ENCODE results near the gene CMSS1. TPM values are rescaled to one million over a fixed set of nuclear protein-coding genes. Genes with fewer than 3 reads are reported as not detected.
A peak's percentile ranks its signal among the peaks of the same experiment; 100 is the strongest.

Gene CMSS1
- total and polyA plus RNA-seq, 2 of the 13 experiments (the other 11 are each of a cell fraction or from before 2014, with no cell fraction given), result 6.4 to 48.7 TPM

- peak; percentile 15 for ATAC-seq
- TF ChIP-seq ZNF75D (CRISPR knock-in tag; IDR thresholded peaks at IDR 0.05; ENCODE audit: borderline replicate concordance) (no peak), GFI1 (CRISPR knock-in tag; IDR thresholded peaks at IDR 0.05; ENCODE audit: borderline replicate concordance) (0 out of 2 replicates have a peak, but pooled peaks have one; percentile 31), ZSCAN21 (CRISPR knock-in tag; IDR thresholded peaks at IDR 0.05; ENCODE audit: borderline replicate concordance) (no peak), NPAS2 (CRISPR knock-in tag; IDR thresholded peaks at IDR 0.05; ENCODE audit: borderline replicate concordance) (0 out of 2 replicates have a peak, but pooled peaks have one; percentile 53), ZNF205 (CRISPR knock-in tag; IDR thresholded peaks at IDR 0.05) (0 out of 2 replicates have a peak, but pooled peaks have one; percentile 7), NFE2 (CRISPR knock-in tag; IDR thresholded peaks at IDR 0.05) (no peak), DPF2 (CRISPR knock-in tag; IDR thresholded peaks at IDR 0.05; ENCODE audit: borderline replicate concordance, low read depth) (no peak), ZC3H4 (CRISPR knock-in tag; IDR thresholded peaks at IDR 0.05; ENCODE audit: borderline replicate concordance) (peak; percentile 38; the same call in 1 of the 2 replicates), ZBTB38 (CRISPR knock-in tag; IDR thresholded peaks at IDR 0.05) (peak; percentile 13; the same call in 1 of the 2 replicates), ZFP82 (CRISPR knock-in tag; IDR thresholded peaks at IDR 0.05; ENCODE audit: borderline replicate concordance) (0 out of 2 replicates have a peak, but pooled peaks have one; percentile 28), STAT6 (CRISPR knock-in tag; IDR thresholded peaks at IDR 0.05; ENCODE audit: borderline replicate concordance) (no peak), CENPBD1 (CRISPR knock-in tag; IDR thresholded peaks at IDR 0.05; ENCODE audit: borderline replicate concordance, low read depth) (0 out of 2 replicates have a peak, but pooled peaks have one; percentile 36), ZBTB7A (CRISPR knock-in tag; IDR thresholded peaks at IDR 0.05) (0 out of 2 replicates have a peak, but pooled peaks have one; percentile 25), ZBTB33 (CRISPR knock-in tag; IDR thresholded peaks at IDR 0.05) (peak; percentile 91)
- in situ Hi-C loops (cut with HindIII; ENCODE audit: extremely low pct_ligation_motif_present, low pct_unique_long_range_greater_than_20kb), result loop anchor here (25.0 kb wide), 1 partner anchor 895 kb away; the partner anchor contains the start of gene TFG
- ChIA-PET POLR2A (interaction anchor here (1.0 to 1.3 kb wide), 3 partner anchors 16 to 460 kb away, joined by 3 to 4 read pairs (median 4); partner anchors contain the start of gene TBC1D23), CTCF (ENCODE audit: low intra/inter-chr PET ratio, low total read pairs) (no interaction called here)
- peak overlapping the region; percentile 91 for H3K4me2 ChIP-seq (ENCODE audit: low read depth, low read length)
- TSS peak; percentile 92 for BruUV-seq (replicated peaks)
- H3K9me3 ChIP-seq (ENCODE audit: low read length), result no peaks in the 10 kb centered on the region
- peak overlapping the region; percentile 83 for H3K9ac ChIP-seq (ENCODE audit: insufficient read depth, low read depth, low read length)
- H3K79me2 ChIP-seq (ENCODE audit: insufficient read depth, low read length), result peaks cover 15% of the 10 kb centered on the region
- H3K27ac ChIP-seq (ENCODE audit: extremely low read length, insufficient read depth, low read length), result peak overlapping the region; percentile 82
- peak overlapping the region; percentile 93 for H2AFZ ChIP-seq (ENCODE audit: low read length)
- WGBS (ENCODE audit: low lambda C conversion rate), result 36% methylated on average over 15 of the region's 15 CpGs
- FAIRE-seq, result no peak
- H4K20me1 ChIP-seq (ENCODE audit: insufficient read depth, low read length), result no peaks in the 10 kb centered on the region
- H3K4me3 ChIP-seq (replicated peaks in 1 of 3; ENCODE audit: insufficient read depth in 1 of 3, low read depth in 2 of 3, low read length in 3 of 3), result peak overlapping the region; percentile 74 to 90 (median 86)
- intact Hi-C loops (cut with micrococcal nuclease; ENCODE audit: unreplicated experiment), result loop anchor here (10.0 kb wide), 1 partner anchor 898 kb away; no protein-coding TSS in a partner anchor
- H3K27me3 ChIP-seq (ENCODE audit: control insufficient read depth in 1 of 2, insufficient read depth in 2 of 2, low read length in 2 of 2), result no peaks in the 10 kb centered on the region; a peak in 1 of 5 replicates
- DNase-seq (ENCODE audit: low spot score), result no peak
- H3K36me3 ChIP-seq (replicated peaks in 1 of 2; ENCODE audit: control insufficient read depth in 1 of 2, insufficient read depth in 2 of 2, low read length in 2 of 2), result no peaks in the 10 kb centered on the region
- peaks cover 22% of the 10 kb centered on the region for H3K4me1 ChIP-seq (ENCODE audit: insufficient read depth, low read length)
These were observed 620 bp upstream of the CMSS1 start for GRCh38 chr3:99817047-99817436.

Data from HepG2 (cell line).